PC-9 (cell line): ENCODE measurements around the gene TUBE1. TPM values are rescaled to one million over a fixed set of nuclear protein-coding genes. Genes with fewer than 3 reads are reported as not detected.
"Not testable (repeated sequence)": the region's sequence is repeated elsewhere in the genome, so short reads cannot be mapped to it uniquely, and the experiment has no call there.

Experiments
- BruUV-seq: library from RNA; stranded (reverse); fragments of 400-500 nt; replicated peaks from 2 replicates; lab custom pipeline; 2021; lab: Mats Ljungman, UMichigan
- CTCF ChIA-PET: fragments of 300-600 bp; sonication (Branson Sonifier 250); formaldehyde crosslinking; loops from one replicate; lab custom pipeline; 2022; ENCODE audit warnings: antibody characterized with exemption; lab: Charles Lee
- POLR2A ChIA-PET: fragments of 300-600 bp; sonication (Branson Sonifier 250); formaldehyde crosslinking; loops from one replicate; lab custom pipeline; 2022; ENCODE audit warnings: antibody characterized with exemption; ENCODE audit not compliant: unreplicated experiment; lab: Charles Lee
- DNase-seq, 2 experiments: peaks; one replicate each; pipeline versions ENCODE4 v3.0.0 to v3.0.0-alpha.2; 2015 to 2022; ENCODE audit warnings: mixed read lengths in 1 of 2
- H2AFZ ChIP-seq: fragments of 200-600 bp; sonication (generic); 2 replicates; pipeline ENCODE4 v1.8.1; 2017; ENCODE audit warnings: antibody characterized with exemption
- H3F3A ChIP-seq: fragments of 200-600 bp; sonication (generic); 2 replicates; pipeline ENCODE4 v1.8.1; 2017; ENCODE audit warnings: antibody characterized with exemption, mild to moderate bottlenecking, low read depth; ENCODE audit not compliant: insufficient read depth
- H3K27ac ChIP-seq: fragments of 200-600 bp; sonication (generic); 2 replicates; pipeline ENCODE4 v1.6.1; 2016; ENCODE audit warnings: mixed run types
- H3K27me3 ChIP-seq: fragments of 200-600 bp; sonication (generic); 2 replicates; pipeline ENCODE4 v1.6.1; 2016; ENCODE audit warnings: low read depth, mixed run types; ENCODE audit not compliant: insufficient read depth
- H3K36me3 ChIP-seq: fragments of 200-600 bp; sonication (generic); 2 replicates; pipeline ENCODE4 v1.6.1; 2016; ENCODE audit warnings: low read depth, mixed run types
- H3K4me1 ChIP-seq: fragments of 200-600 bp; sonication (generic); replicated peaks from 2 replicates; pipeline ENCODE4 v1.6.1; 2016; ENCODE audit warnings: mixed run types; ENCODE audit not compliant: insufficient read depth
- H3K4me2 ChIP-seq: fragments of 200-600 bp; sonication (generic); 2 replicates; pipeline ENCODE4 v1.6.1; 2017; ENCODE audit warnings: mixed run types
- H3K4me3 ChIP-seq: fragments of 200-600 bp; sonication (generic); 2 replicates; pipeline ENCODE4 v1.6.1; 2016; ENCODE audit warnings: mixed run types
- H3K79me2 ChIP-seq: fragments of 200-600 bp; sonication (generic); 2 replicates; pipeline ENCODE4 v1.6.1; 2017; ENCODE audit warnings: low read depth, mixed run types
- H3K9me2 ChIP-seq: fragments of 200-600 bp; sonication (generic); 2 replicates; pipeline ENCODE4 v1.8.1; 2017; ENCODE audit warnings: mild to moderate bottlenecking; ENCODE audit not compliant: insufficient read depth
- H3K9me3 ChIP-seq: fragments of 200-600 bp; sonication (generic); 2 replicates; pipeline ENCODE4 v1.8.1; 2016; ENCODE audit warnings: low read depth; ENCODE audit not compliant: insufficient read depth
- H4K20me1 ChIP-seq: fragments of 200-600 bp; sonication (generic); 2 replicates; pipeline ENCODE4 v1.8.1; 2017; ENCODE audit not compliant: insufficient read depth
- EZH2 ChIP-seq: fragments of 200-600 bp; sonication (generic); IDR thresholded peaks from 2 replicates; pipeline ENCODE4 v1.8.0; 2017; ENCODE audit warnings: antibody characterized with exemption, low read depth
- intact Hi-C: fragments of 100-400 bp; cut with micrococcal nuclease; formaldehyde crosslinking; loops from one replicate; pipeline ENCODE4 v1.10.0; 2022; ENCODE audit not compliant: unreplicated experiment
- total RNA-seq: library from RNA; stranded (reverse); gene quantifications from 2 replicates; pipeline ENCODE4 v1.2.3, GENCODE V29; 2021
- TF ChIP-seq, protein P1 (sequence below): fragments of 200-600 bp; sonication (generic); conservative IDR thresholded peaks from 2 replicates; pipeline ENCODE4 v1.6.1; 2017; ENCODE audit warnings: mixed run types, antibody characterized with exemption, mild to moderate bottlenecking, moderate library complexity

The TUBE1 gene
- total RNA-seq, 1 experiment from 2014 or later: 30.3 TPM

DNA sequence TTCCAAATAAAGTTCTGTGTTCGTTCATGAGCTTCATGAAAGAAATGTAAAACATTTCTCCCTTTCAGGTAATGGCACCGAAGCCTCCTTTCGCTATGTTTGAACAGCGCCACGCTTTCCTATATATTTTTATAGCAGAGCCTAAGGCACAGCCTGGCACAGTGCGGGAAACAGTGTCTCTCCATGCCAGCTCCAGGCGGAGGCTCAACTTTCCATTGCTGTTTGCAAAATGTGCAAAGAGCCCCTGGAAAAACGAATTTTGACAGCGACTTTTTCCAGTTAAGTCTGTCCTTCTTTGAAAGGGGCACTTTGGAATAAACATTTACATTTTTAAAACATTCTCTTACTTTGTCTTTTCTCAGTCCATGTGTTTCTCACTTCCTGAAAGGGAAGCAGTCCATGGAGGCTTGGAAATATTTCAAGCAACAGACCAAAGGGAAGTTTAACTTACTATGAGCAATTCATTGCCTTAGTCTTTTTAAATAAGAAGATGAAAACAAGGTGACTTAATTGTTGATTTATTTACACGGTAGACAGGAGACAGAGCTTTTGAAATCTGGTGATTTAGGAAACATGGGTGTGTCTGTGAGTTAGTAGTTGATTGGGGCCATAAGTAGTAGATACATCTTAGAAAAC lies 32.6 kb downstream of the TUBE1 start:
- no TSS peak for BruUV-seq
- Histone ChIP-seq H3K27ac (no peak overlapping the region), H3K9me2 (0 out of 2 replicates have a peak, but pooled peaks cover 8% of the 10 kb centered on the region), H3K4me2 (no peak overlapping the region), H3K4me3 (no peak overlapping the region), H3K79me2 (no peaks in the 10 kb centered on the region), H3K27me3 (no peaks in the 10 kb centered on the region), H3K36me3 (no peaks in the 10 kb centered on the region), H3F3A (no peaks in the 10 kb centered on the region), H2AFZ (peak overlapping the region; percentile 49; the same call in 1 of the 2 replicates), H4K20me1 (no peaks in the 10 kb centered on the region), H3K4me1 (0 out of 2 replicates have a peak, but pooled peaks cover 3% of the 10 kb centered on the region), H3K9me3 (no peaks in the 10 kb centered on the region)
- CTCF ChIA-PET: interaction anchor here (0.6 kb wide), 1 partner anchor 180 kb away, joined by 4 read pairs; no protein-coding TSS in a partner anchor
- intact Hi-C loops: no loop called here
- peak in 1 of 2 experiments; percentile 18 for DNase-seq
- POLR2A ChIA-PET: no interaction called here
- TF ChIP-seq, protein P1, sequence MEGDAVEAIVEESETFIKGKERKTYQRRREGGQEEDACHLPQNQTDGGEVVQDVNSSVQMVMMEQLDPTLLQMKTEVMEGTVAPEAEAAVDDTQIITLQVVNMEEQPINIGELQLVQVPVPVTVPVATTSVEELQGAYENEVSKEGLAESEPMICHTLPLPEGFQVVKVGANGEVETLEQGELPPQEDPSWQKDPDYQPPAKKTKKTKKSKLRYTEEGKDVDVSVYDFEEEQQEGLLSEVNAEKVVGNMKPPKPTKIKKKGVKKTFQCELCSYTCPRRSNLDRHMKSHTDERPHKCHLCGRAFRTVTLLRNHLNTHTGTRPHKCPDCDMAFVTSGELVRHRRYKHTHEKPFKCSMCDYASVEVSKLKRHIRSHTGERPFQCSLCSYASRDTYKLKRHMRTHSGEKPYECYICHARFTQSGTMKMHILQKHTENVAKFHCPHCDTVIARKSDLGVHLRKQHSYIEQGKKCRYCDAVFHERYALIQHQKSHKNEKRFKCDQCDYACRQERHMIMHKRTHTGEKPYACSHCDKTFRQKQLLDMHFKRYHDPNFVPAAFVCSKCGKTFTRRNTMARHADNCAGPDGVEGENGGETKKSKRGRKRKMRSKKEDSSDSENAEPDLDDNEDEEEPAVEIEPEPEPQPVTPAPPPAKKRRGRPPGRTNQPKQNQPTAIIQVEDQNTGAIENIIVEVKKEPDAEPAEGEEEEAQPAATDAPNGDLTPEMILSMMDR: no peak
- TF ChIP-seq EZH2: no peak

DNA sequence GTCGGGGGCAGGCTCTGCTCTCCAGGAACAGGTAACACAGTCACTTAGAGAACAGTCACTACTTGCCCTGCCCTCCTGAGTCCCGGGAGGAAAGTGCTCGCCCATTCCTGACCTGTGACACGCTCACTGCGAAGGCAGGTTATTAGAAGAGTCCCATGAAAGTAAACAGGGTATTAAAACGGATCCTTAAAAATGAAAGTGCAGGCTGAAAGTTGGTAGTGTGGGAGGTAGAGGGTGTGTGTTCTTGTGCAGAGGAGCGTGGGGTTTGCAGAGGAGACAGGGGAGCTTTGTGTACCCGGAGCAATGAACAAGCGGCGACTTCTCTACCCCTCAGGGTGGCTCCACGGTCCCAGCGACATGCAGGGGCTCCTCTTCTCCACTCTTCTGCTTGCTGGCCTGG lies 33.3 kb downstream of the TUBE1 start, which contains the start of gene CCN6:
Gene CCN6, plus strand, starts transcription at position 104 of the 400 bp plus-strand sequence. Its CDS starts 254 bp downstream, at position 358.
- CTCF ChIA-PET: interaction anchor here (0.6 kb wide), 1 partner anchor 180 kb away, joined by 4 read pairs; no protein-coding TSS in a partner anchor
- no peak within 1 kb of the TSS for H3K27ac ChIP-seq
- no peaks in the 10 kb centered on the region for H4K20me1 ChIP-seq
- no peak within 1 kb of the TSS for H3K4me2 ChIP-seq
- no peaks in the 10 kb centered on the region for H3K9me3 ChIP-seq
- H3K79me2 ChIP-seq: no peaks in the 10 kb centered on the region
- peak within 1 kb of the TSS; percentile 49; the same call in 1 of the 2 replicates for H2AFZ ChIP-seq
- no TSS peak for BruUV-seq
- no peak for TF ChIP-seq EZH2
- TF ChIP-seq, protein P1: no peak
- peak in 1 of 2 experiments; percentile 32 for DNase-seq
- no peaks in the 10 kb centered on the region for H3K36me3 ChIP-seq
- H3K4me1 ChIP-seq: 0 out of 2 replicates have a peak, but pooled peaks cover 3% of the 10 kb centered on the region
- 0 out of 2 replicates have a peak, but pooled peaks cover 8% of the 10 kb centered on the region for H3K9me2 ChIP-seq
- H3K4me3 ChIP-seq: no peak within 1 kb of the TSS
- H3K27me3 ChIP-seq: no peaks in the 10 kb centered on the region
- POLR2A ChIA-PET: no interaction called here
- H3F3A ChIP-seq: no peaks in the 10 kb centered on the region
- intact Hi-C loops: no loop called here

GRCh38 chr6:112051251-112051740 lies 36.0 kb downstream of the TUBE1 start:
- H3K9me2 ChIP-seq, H4K20me1 ChIP-seq, DNase-seq, H3K4me3 ChIP-seq, H3K79me2 ChIP-seq, H3K4me2 ChIP-seq, H3K27me3 ChIP-seq, H3K9me3 ChIP-seq, CTCF ChIA-PET, H3K27ac ChIP-seq, H2AFZ ChIP-seq, intact Hi-C loops, H3K36me3 ChIP-seq, BruUV-seq, H3F3A ChIP-seq, H3K4me1 ChIP-seq: not testable (repeated sequence)
- POLR2A ChIA-PET: interaction anchor here (0.5 kb wide), 1 partner anchor 22 kb away, joined by 3 read pairs; no protein-coding TSS in a partner anchor
